Jurkat, Clone E6-1 (cell line): ENCODE measurements around the gene AMBRA1.

ENCODE experiments used
- DNase-seq: peaks from one replicate; pipeline ENCODE4 v3.0.0-alpha.2; 2011; ENCODE audit warnings: low read depth, low spot score
- H3K4me3 ChIP-seq: 2 replicates; pipeline ENCODE4 v1.5.1; 2011; ENCODE audit warnings: mild to moderate bottlenecking, low read length, control low read depth, moderate library complexity

Gene AMBRA1

GRCh38 chr11:46457659-46458424 is 136.0 kb downstream of the AMBRA1 start:
- H3K4me3 ChIP-seq = no peak overlapping the region
- DNase-seq = no peak

GRCh38 chr11:46457021-46457420 is 136.8 kb downstream of the AMBRA1 start:
- no peak for DNase-seq
- no peak overlapping the region for H3K4me3 ChIP-seq

- DNase-seq = no peak
- H3K4me3 ChIP-seq = no peak overlapping the region
These were observed 137.4 kb downstream of the AMBRA1 start for GRCh38 chr11:46456269-46457001.

DNA sequence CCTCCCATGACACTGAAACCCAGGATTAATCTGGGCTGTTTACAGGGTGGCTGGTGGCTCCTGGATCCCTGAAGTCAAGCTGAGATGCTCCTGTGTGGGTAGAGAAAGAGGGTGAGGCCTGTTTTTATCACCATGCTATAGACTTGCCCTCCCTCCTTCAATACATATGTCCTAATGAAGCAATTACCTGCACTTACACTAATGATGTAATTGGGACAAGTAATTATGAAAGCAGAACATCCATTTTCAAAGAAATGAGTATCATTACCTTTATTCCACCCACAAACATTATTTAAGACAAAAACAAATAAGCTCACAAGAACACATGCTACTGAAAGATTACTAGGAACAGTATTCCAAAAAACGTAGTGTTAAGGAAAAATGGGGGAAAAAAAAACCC is 138.0 kb downstream of the AMBRA1 start:
- no peak overlapping the region for H3K4me3 ChIP-seq

GRCh38 chr11:46452918-46453517 is 140.8 kb downstream of the AMBRA1 start:
- H3K4me3 ChIP-seq = no peak overlapping the region
- DNase-seq = no peak

More for the DNA sequence above, 138.0 kb downstream of the AMBRA1 start:
- DNase-seq = no peak

DNA sequence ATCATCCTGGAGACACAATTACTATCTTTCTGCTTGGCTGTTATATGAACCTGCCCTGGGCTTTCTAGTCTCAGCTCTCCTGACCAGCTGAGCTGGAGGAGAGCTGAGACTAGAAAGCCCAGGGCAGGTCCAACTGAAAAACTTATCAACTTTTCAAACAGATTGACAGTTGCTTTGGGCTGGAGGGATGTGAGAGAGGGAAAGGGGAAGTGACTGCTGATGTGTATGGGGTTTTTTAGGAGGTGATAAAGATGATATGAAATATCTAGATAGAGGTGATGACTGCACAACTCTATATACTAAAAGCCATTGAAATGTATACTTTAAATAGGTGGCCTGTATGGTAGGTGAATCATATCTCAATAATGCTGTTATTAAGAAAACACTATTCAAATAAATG is 142.1 kb downstream of the AMBRA1 start:
- DNase-seq = no peak
- no peak overlapping the region for H3K4me3 ChIP-seq

GRCh38 chr11:46450846-46451477 is 142.9 kb downstream of the AMBRA1 start:
- H3K4me3 ChIP-seq = no peak overlapping the region
- no peak for DNase-seq

DNA sequence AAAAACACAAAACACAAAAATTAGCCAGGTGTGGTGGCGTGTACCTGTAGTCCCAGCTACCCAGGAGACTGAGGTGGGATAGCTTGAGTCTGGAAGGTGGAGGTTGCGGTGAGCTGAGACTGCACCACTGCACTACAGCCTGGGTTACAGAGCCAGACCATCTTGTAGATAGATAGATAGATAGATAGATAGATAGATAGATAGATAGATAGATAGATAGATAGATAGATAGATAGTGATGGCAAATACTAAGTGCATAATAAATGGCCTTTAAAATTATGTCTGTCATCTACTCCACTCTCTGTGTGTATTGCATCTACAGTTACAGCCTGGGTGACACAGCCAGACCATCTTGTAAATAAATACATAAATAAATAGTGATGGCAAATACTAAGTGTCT is 146.3 kb downstream of the AMBRA1 start:
- no peak for DNase-seq

DNA sequence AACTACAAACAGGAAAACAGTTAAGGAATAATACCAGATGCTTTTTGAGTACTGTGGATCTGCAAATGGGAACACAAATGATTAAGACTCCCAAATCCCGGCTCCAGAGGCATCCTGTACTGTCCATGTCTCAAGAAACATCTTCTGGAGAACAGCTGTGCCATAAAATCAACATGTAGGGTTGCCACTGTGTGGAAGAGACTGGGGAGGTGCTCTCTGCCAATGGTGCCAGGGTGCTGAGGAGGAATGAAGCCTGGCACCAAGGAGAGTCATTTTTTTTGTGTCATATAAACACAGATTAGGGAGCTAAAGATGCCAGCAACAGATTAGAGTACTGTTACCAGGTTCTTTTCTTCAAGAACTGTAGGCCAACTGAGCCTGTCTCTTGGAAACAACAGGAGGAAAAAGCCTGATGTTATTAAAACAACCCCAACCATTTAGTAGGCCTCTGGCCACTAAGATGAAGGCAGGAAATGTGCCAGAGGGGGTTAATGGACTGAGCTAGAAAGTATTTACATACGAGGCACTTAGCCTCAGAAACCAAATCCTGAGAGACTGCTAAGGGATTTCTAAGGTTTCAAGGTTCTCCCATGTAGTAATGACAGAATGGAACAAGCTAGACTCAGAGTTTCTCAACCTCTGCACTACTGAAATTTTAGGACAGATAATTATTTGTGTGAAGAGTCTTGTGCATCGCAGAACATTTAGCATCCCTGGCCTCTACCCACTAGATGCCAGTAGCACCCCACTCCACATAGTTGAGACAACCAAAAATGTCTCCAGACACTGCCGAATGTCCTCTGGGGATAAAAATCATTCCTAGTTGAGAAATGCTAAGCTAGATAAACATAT is 147.7 kb downstream of the AMBRA1 start:
- DNase-seq = no peak
- H3K4me3 ChIP-seq = no peak overlapping the region

More for the DNA sequence above, 146.3 kb downstream of the AMBRA1 start:
- H3K4me3 ChIP-seq = no peak overlapping the region

GRCh38 chr11:46445192-46445919 is 148.5 kb downstream of the AMBRA1 start:
- no peak for DNase-seq
- no peak overlapping the region for H3K4me3 ChIP-seq

- DNase-seq = no peak
- H3K4me3 ChIP-seq = no peak overlapping the region
These were observed 149.5 kb downstream of the AMBRA1 start for GRCh38 chr11:46444305-46444704.

GRCh38 chr11:46438211-46438610 is 155.6 kb downstream of the AMBRA1 start:
- H3K4me3 ChIP-seq = no peak overlapping the region
- DNase-seq = no peak

GRCh38 chr11:46437122-46437689 is 156.6 kb downstream of the AMBRA1 start:
- no peak for DNase-seq
- H3K4me3 ChIP-seq = no peak overlapping the region

GRCh38 chr11:46436113-46436512 is 157.7 kb downstream of the AMBRA1 start:
- DNase-seq = no peak
- H3K4me3 ChIP-seq = no peak overlapping the region

- no peak for DNase-seq
- no peak overlapping the region for H3K4me3 ChIP-seq
These were observed 158.1 kb downstream of the AMBRA1 start for GRCh38 chr11:46435679-46436078.

- no peak for DNase-seq
- H3K4me3 ChIP-seq = no peak overlapping the region
These were observed 162.6 kb downstream of the AMBRA1 start for GRCh38 chr11:46431211-46431610.

DNA sequence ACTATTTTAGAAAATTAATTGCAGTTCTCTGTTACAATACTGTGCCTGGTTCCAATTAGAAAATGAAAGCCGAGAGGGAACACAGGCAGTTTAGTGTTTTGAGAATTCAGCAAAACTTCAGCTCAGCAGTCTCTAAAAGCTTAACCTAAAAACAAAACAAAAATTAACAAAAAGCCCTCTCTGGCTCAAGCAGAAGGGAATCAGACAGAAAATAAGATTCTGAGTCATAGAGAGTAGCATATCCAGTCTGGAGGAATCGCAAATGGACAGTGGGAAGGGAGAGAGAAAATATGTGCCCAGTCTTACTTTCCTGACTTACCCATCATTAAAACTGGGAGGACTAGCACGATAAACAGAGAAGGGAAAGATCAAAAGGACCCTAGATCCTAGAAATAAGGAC is 164.1 kb downstream of the AMBRA1 start:
- DNase-seq = no peak
- H3K4me3 ChIP-seq = no peak overlapping the region

GRCh38 chr11:46427364-46427763 is 166.5 kb downstream of the AMBRA1 start:
- no peak overlapping the region for H3K4me3 ChIP-seq
- DNase-seq = no peak
